NCI-H345 (cell line): ENCODE measurements around the gene LRMDA.

Experiments used
- DNase-seq: peaks from one replicate; lab custom pipeline; 2025; lab: John Stamatoyannopoulos, UW

LRMDA gene

DNA sequence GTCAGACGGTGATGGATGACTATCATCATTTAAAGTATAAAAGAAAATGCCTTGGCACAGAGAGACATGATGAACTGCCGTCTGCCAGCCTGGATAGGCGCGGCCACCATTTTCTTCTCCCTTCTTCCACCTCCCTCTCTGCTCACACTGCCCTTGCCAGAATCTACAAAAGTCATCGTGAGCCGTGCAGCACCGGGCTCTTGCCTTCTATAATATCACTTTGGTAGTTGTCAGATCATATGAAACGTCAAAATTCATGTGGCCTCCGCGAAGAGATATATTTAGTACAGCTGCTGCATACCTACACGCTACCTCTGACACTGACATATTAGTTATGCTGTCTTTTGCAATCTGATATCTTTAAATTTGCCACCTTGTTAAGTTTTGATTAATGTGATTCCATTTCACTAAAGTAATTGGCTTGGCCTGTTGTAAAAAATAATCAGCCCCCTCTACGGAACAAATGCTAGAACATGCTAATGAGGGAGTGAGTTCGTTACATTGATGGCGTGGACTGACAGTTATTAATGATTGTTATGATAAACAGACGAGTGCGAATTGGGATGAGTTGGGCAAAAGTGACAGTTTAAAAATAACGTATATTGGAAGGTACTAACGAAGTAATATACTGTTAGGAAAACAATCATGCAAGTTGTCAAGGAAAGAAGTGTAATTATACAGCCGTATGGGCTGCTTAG is 214.9 kb downstream of the LRMDA start:
- DNase-seq, result no peak

DNA sequence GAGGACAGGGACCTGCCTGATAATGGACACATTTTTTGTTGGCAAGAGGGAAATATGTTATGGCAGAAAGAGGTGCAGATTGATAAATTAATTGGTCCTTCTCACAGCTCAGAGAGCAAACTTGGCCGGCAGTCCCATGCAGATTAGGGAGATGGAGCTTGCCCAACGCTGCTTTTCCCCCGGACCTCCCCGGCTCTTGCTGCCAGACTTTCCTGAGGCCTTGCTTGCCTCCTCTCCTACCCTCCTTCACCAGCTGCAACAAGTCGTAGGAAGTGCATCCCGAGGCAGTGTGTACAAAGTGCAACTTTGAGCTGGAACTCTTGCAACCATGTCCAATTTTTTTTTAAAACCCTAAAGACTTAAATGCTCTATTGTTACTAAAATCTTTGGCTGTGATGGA is 215.5 kb downstream of the LRMDA start:
- no peak for DNase-seq

DNA sequence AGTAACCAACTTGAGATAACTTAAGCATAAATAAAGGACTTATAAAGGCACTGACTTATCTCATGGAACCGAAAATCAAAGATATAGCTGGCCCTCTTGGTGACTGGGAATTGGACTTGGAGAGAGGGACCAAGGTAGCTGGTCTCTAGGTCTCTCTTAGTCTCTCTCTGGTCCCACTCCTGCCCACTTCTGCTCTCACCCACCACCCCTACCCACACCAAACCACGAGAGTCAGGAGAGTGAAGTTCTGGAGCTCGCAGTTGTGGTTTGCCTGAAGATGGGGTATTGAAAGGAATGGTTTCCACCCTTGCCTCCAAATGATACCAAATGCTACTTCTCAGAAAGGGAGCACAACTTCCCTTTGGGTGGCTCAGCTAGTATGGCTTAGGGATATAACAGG is 216.3 kb downstream of the LRMDA start:
- no peak for DNase-seq

DNA sequence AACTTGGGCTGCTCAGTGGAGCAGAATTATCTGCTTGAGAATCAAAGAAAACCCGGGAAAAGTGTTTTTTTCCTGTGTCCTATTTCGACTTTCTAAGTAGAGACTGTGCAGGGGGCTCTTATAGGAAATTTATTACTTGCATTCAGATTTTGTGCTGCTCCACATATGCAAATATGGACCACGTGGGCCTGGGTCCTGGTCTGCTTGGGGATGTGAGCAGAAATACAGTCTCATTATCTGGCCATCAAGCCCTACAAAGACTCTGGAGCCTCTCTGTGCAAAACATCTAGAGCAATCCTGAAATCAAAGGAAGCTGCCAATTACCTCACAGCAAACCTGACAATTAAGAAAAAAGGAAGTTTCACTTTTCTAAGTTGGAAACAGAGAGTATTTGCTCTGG is 216.9 kb downstream of the LRMDA start:
- DNase-seq, result no peak

DNA sequence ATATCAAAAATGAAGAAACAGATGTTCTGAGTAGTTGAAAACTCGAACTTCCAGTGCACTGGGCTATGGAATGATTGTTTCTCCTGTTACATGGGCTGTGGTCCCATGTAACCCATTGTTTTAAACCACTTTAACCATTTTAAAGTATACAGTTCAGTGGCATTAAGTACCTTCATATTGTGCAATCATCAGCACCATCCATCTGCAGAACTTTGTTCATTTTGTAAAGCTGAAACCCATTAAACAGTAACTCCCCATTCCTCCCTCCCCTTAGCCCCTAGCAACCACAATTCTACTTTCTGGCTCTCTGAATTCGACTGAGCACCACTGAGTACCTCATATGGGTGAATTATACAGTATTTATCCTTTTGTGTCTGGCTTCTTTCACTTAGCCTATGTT is 217.4 kb downstream of the LRMDA start:
- DNase-seq, result no peak

DNA sequence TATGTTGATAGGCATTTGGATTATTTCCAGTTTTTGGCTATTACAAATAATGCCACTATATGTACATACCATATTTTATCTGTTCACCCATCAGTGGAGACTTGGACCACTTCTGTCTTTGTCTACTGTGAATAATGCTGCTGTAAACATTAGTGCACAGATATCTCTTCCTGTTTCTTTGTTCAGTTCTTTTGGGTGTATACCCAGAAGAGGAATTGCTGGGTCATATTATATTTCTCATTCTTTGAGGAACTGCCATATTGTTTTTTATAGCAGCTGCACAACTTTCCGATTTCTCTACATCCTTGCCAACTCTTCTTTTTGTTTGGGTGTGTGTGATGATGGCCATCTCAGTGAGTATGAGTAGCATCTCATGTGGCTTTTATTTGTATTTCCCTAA is 218.0 kb downstream of the LRMDA start:
- DNase-seq, result no peak

DNA sequence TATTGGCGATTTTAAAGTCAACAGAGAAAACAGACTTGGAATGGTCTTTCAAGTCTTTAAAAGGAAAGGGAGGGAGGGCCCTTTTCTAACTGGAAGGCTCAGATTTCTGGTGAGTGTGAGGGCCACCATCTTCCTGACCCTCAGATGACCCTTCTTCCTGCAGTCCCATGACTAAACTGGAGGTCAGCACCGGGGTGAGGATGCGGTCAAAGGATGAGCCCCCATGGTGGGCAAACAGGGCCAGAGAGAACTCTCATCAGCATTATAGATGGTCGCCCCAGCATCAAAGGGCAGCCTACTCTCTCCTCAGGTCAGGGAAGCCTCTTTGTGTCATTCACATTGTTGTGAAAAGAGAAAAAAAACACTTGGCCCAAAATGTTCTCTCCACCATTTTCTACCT is 219.2 kb downstream of the LRMDA start:
- no peak for DNase-seq

DNA sequence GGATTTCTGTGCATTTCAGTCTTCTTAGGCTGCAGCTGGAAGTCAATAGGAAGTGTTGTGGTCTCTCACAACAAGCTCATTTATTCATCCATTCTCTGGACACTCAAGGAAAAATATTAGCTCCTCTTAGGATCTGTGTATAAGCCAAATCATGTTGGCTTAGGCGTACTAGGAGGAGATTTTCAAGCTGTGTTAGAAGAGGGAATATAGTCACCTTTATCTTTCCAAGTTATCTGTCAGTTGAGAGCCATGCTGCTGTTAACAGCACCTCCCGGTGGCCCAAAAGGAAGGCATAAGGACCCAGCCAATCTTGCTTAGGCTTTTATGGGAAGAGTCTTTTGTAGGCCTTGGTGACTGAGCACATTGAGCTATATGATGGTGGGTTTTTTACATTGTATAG is 220.0 kb downstream of the LRMDA start:
- DNase-seq, result no peak

DNA sequence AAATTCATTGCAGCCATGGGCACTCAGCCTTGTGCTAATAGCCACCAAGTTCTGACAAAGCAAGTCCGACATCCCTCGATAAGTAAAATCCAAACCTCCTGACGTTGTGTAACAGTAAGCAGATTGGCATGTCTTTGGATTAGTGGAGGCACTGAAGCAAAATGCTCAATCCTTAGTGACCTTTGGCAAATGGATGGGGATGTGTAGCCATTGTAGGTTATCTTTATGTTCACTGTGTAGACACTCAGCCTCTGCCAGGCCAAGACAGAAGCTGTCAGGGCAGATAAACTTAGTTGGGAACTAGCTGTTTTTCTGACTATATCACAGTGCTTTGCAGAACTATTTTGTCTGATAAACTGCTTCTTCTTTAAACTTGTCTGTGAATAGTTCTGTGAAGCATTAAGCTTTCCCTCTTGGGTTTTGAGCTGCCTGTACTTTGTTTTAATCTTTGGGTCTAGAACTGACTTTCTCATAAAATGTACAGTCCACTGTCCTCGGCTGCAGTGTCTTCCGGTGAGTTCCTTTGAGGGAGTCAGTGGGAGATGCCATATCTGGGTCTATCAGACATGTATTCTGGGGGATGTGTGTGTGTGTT is 220.8 kb downstream of the LRMDA start:
- no peak for DNase-seq

DNA sequence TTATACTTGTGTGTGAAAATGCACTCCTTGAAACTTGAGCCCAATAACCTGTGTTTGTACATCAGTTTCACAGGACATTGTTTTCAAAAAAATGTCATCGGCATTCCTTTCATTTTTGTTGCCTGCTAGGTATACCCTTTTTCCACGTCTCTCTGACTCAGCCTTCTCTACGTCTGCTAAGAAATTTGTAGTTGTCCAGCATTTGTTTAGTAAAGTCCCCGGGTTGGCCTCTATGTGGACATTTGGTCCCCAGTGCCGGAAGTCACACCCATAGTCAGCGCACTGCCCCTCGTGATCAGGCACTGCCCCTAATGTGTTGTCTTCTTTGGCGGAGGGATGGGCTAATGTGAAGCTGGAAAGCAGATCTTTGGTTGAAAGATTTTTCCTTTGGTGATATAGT is 222.3 kb downstream of the LRMDA start:
- no peak for DNase-seq

DNA sequence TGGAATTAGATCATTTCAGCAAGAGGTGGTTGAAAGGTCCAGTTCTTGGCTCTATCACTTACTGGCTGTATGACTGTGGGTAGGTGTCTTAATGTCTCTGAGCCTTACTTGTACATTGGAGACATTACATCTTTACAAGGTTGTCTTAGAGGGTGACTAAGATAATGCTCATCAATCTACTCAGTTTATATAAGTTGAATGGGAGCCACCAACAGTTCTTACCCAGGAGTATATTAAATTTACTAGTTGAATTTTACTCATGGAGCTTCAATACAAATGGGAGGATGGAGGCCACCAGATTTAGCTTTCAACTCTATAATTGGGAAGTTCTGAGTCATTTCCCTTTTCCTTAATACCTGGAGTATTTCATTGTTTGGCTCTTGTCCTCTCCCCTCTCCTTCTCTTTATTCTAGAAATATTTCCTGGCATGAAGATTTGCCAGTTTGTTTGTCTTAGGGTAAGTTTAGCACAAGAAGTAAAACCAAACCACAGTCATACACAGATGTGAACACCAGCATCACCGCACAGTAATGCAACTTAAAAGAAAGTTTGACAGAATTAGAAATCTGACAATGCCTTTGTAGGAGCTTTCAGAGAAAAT is 222.8 kb downstream of the LRMDA start:
- DNase-seq, result no peak

DNA sequence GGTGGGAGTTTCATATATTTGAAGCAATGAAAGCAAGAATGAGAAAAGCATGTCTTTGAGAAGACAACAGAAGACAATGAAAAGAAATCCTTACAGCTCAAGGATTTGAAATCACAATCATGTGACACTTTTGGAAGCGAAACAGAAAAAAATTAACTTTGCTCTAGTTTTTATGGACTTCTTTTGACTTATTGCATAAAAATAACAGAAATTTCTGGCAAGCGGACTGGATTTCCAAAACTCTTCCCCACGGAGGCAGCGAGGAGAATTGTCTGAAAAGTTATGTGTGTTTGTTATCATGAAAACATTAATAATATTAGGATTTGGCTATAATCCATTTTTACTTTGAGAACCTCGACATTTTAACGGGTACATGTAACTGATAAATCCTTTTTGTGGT is 223.3 kb downstream of the LRMDA start:
- no peak for DNase-seq

DNA sequence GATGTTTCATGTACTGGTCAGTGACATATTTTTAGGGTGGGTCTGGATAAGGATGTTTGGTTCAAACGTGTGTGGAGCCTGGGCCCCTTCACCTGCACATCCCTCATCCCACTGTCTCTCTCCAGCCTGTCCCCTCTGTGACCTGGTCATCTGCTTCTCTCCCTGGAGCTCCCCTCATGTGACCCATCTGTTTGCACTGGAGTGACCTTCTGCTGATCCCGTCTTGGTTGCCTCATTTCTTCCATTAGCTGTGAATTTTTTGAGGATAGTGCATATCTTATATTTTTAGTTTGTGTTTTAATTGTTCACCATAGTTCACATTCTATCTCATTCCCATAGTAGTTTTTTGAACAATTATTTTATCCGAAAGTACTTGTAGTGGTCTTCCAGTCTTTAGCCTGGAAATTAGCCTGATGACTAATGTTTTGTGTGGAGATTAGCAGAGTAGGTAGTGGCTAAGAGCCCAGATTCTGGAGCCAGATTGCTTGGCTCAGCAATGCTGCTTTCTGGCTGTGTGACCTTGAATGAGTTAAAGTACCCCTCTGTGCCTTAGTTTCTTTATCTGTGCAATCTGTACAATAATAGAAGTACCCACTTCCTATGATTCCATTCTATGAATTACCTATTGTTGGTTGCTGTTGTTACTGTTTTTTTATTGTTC is 224.5 kb downstream of the LRMDA start:
- DNase-seq, result no peak

DNA sequence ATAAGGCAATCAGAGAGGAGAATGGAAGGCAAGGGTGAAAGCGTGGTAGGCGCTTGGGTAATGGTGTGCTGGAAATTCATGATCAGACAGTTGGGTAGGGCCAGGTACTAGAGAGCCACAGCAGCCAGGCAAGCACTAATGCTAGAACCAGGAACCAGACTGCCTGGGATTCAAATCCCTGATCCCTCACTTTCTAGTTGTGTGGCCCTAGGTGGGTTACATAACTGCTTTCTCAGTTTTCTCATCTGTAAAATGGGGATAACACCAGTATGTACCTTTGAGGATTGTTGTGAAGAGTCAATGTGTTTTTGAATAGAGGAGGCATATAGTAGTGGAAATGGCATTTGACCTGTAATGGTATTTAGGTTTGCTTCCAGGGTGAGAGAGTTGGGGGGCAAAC is 225.9 kb downstream of the LRMDA start:
- no peak for DNase-seq

DNA sequence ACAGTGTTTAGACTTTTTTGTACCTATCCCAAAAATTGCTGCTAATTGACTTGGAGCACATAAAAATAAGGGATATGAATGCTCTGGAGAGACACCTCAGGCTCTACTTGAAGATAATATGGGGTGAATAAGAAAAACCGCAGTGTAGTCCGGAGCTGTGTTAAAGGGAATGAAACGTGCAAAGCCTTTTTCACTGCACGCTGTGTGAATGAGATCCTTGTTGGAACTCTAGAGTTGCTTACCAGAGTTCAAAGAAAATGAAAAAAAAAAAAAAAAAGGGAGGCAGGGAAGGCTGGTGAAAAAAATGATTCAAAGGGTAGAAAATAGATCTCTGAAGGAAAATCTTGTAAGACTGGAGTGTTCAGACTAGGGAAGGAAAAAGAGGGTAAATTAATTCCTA is 226.6 kb downstream of the LRMDA start:
- no peak for DNase-seq

DNA sequence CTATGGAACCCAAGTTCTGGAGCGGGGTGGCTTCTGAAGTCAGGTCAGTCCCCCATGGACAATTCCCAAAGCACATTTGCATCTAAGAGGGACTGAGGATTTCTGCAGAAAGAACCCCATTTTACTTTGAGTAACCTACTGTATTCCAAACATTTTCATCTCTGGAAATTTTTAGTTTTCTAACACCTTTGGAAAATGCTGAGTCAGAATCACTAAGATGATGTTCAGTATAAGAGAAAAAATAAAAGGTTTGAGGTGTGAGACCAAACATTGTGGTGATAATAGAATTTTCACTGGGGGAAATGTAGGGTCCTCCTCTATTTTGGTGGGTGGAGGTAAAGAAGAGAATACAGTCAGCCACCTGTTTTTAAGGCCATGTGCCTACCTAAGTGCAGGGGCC is 227.1 kb downstream of the LRMDA start:
- DNase-seq, result no peak

DNA sequence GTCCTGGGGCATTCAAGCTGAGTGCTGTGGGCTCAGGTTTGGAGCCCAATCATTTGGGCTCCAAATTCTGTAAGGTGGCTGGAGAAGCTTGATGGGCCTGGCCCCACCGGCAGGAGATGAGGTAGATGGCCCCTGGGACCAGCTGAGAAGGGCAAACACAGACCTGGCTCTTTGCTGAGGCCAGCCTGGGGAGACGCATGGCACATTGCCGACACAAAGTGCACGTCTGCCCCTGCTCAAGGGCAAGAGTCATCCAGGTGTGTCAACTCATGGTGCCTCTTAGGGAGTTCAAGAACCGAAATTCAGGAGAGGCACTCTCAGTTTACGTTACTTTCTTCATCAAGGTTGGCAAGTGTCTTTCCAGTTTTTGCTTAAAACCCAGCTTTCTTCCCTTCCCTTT is 227.5 kb downstream of the LRMDA start:
- no peak for DNase-seq

DNA sequence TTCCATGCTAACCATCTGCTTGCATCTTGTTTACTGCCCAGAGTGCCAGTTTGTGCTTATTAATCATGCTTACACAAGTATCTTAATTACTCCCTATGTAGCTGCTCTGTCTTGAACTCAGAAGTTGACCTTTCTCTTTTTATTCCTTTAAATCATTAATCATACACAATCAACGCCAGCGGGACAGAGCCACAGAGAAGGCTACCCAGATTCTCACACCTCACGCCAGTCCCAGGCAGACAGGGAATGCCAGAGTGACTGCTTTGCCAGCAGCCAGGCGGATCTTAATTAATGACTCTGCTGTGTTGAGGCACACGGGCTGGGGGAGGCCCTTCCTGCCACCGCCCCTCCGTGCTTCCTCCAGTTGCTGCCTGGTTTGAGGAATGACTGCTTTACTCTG is 229.4 kb downstream of the LRMDA start:
- DNase-seq, result no peak

DNA sequence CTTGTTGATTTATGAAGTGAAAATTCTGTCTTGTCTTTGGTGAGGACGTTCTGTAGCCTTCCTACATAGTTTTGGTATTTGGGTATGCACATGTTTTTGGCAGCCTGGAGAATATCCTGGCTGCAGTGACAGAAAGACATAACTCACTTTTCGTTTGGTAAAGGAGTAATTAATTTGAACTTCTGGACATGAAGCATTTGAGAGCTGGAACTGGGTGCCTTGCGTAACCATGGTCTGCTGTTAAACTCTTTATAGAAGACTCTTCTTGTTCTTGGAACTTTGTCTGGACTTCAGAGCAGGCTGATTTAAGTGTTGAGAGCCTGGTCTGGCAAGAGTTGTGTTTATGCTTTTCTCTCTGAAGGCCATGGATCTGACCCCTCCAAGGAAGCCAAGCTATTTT is 231.3 kb downstream of the LRMDA start:
- no peak for DNase-seq

DNA sequence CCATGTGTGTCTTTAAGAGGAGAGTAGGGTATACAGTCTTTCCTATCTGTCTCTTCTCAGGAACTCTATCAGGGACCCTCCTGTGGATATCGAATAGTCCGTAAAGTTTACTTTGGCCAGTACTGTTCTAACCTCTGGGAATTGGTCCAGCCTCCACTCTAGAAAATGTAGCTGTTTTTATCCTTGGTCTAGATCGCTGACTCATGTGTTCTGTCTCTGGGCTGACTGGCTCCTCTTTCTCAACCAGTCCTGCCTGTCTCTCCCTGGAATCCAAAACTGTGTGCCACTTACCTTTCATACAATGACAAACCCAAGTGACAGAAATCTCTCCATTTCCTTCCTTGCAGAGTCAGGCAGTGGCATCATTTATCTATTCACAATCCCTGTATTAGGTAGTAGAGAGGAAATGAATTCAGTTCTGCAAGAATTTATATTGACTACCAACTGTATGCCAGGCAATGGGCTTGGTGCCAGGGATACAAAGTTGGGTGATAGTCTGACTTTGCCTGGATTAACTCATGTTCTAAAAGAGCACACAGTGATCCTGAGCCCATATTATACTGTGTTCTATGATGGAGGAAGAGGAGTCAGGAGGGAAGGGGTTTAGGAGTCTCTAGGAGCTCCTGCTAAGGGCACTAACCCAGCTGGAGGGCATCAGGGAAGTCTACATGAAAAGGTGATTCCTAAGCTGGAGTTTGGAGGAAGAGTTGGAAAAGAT is 232.7 kb downstream of the LRMDA start:
- DNase-seq, result no peak

DNA sequence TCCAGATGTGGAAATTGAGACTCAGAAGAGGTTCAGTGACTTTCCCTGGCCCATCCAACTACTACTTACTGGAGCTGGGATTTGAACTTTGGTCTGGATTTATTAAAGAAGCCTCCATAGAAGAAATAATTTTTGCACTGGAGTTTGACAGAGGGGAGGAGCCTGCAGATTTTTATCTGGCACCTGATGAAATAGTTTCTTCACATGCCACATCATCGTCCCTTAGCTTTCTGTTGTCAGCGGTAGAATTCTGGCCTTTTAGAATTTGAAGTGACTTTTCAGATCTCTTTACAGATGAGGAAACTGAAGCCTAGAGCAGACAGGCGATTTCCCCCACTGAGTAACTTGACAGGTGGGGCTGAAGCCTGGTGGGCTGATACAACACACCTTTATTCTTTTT is 233.5 kb downstream of the LRMDA start:
- no peak for DNase-seq

DNA sequence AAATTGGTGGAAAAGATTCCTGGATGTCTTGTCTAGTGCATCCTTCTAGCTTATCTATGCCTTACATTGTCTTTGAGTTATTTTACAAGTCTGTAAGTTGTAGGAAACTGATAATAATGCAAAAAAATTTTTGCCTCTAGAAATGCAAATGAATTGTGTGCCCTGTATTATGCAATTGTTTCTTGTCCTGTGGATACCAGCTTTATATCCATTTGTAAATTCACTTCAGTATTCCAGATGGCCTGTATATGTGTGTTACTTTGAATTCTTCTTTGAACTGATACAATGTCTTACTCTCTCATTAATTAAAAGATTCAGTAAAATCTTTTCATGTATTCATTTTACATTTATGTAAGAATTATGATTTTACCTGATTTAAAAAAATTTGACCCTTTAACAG is 234.3 kb downstream of the LRMDA start:
- no peak for DNase-seq
